T-cell (primary cell): Measurements from ENCODE around the gene DLG2. TPM values are rescaled to one million over a fixed set of nuclear protein-coding genes. Genes with fewer than 3 reads are reported as not detected.
"Not testable (repeated sequence)": the region's sequence is repeated elsewhere in the genome, so short reads cannot be mapped to it uniquely, and the experiment has no call there.

Source experiments
- ATAC-seq, 4 experiments: fragments of 200-7000 bp in 3 of 4; fragments of 150-1000 bp in 1 of 4; cut with Tn5 transposase; replicated peaks in 1 of 4; 1 replicate in 3 of 4; 2 replicates in 1 of 4; pipeline ENCODE4 v1.10.0; 2021; ENCODE audit warnings: moderate library complexity in 3 of 4, mild to moderate bottlenecking in 2 of 4, moderate number of reproducible peaks in 1 of 4
- CTCF ChIA-PET, 2 donors: fragments of 300-600 bp; sonication (Branson Sonifier 250); formaldehyde crosslinking; loops; one replicate each; lab custom pipeline; 2022; ENCODE audit warnings: antibody characterized with exemption in 2 of 2; lab: Charles Lee
- POLR2A ChIA-PET, 2 donors: fragments of 300-600 bp; sonication (Branson Sonifier 250); formaldehyde crosslinking; loops; one replicate each; lab custom pipeline; 2022; ENCODE audit warnings: antibody characterized with exemption in 2 of 2; lab: Charles Lee
- DNase-seq, 35 experiments: peaks; one replicate each; pipeline versions ENCODE4 v3.0.0 to v3.0.0-alpha.2; 2013 to 2023
- H3K27ac ChIP-seq: one replicate; pipeline ENCODE4 v1.5.1; 2013; ENCODE audit warnings: low read length
- H3K27me3 ChIP-seq, 2 experiments: replicated peaks in 1 of 2; 1 replicate in 1 of 2; 2 replicates in 1 of 2; pipeline versions ENCODE4 v1.6.1 to v1.7.0; 2013; ENCODE audit warnings: low read length in 1 of 2, mixed read lengths in 1 of 2; ENCODE audit not compliant: control insufficient read depth in 2 of 2, insufficient read depth in 2 of 2; ENCODE audit errors: extremely low read depth in 1 of 2
- H3K36me3 ChIP-seq, 2 donors: 1 replicate in 1 of 2; 2 replicates in 1 of 2; pipeline versions ENCODE4 v1.6.1 to v1.7.0; 2013; ENCODE audit warnings: low read length in 1 of 2; ENCODE audit not compliant: control insufficient read depth in 2 of 2, insufficient read depth in 1 of 2; ENCODE audit errors: extremely low read depth in 1 of 2
- H3K4me1 ChIP-seq, 2 experiments: 1 replicate in 1 of 2; 2 replicates in 1 of 2; pipeline versions ENCODE4 v1.6.1 to v1.7.0; 2013; ENCODE audit warnings: low read length in 2 of 2, mixed read lengths in 1 of 2; ENCODE audit not compliant: insufficient read depth in 2 of 2, control insufficient read depth in 1 of 2; ENCODE audit errors: extremely low read depth in 1 of 2
- H3K4me3 ChIP-seq, 2 donors: 1 replicate in 1 of 2; 2 replicates in 1 of 2; pipeline versions ENCODE4 v1.5.1 to v1.7.0; 2013; ENCODE audit warnings: mild to moderate bottlenecking in 2 of 2, low read length in 1 of 2, moderate library complexity in 1 of 2; ENCODE audit not compliant: control insufficient read depth in 1 of 2; ENCODE audit errors: extremely low read depth in 1 of 2
- H3K9me3 ChIP-seq: 2 replicates; pipeline ENCODE4 v1.7.0; 2013
- H3K27ac Mint-ChIP-seq, 2 donors: one replicate each; pipeline ENCODE4 v1.8.0; 2020 to 2021; ENCODE audit warnings: mild to moderate bottlenecking in 2 of 2, mixed read lengths in 2 of 2
- H3K27me3 Mint-ChIP-seq, 2 donors: one replicate each; pipeline ENCODE4 v1.8.0; 2021 to 2022; ENCODE audit warnings: mixed read lengths in 2 of 2
- H3K36me3 Mint-ChIP-seq: one replicate; pipeline ENCODE4 v1.8.0; 2021; ENCODE audit warnings: mixed read lengths
- H3K4me1 Mint-ChIP-seq, 3 donors: one replicate each; pipeline ENCODE4 v1.8.0; 2020 to 2022; ENCODE audit warnings: mixed read lengths in 3 of 3, mild to moderate bottlenecking in 1 of 3
- H3K4me3 Mint-ChIP-seq, 3 donors: one replicate each; pipeline ENCODE4 v1.8.0; 2020 to 2022; ENCODE audit warnings: mild to moderate bottlenecking in 3 of 3, mixed read lengths in 3 of 3, moderate library complexity in 3 of 3
- H3K9me3 Mint-ChIP-seq, 3 donors: one replicate each; pipeline ENCODE4 v1.8.0; 2020 to 2022; ENCODE audit warnings: mixed read lengths in 3 of 3
- WGBS: methylation state at CpG from one replicate; pipeline ENCODE4 v1.1.5; 2013; ENCODE audit warnings: missing lambda C conversion rate; ENCODE audit not compliant: insufficient coverage; 5-methylcytosine and 5-hydroxymethylcytosine counted together
- total RNA-seq, 35 experiments: library from RNA in 6 of 35; stranded (reverse) in 6 of 35; fragments of 120-200 nt in 1 of 35; gene quantifications; one replicate each; pipeline versions ENCODE4 v1.2.1 to v1.2.4 and lab custom pipeline; 2013 to 2026

Gene DLG2
- total RNA-seq (1 to 10 TPM; 2.3 to 4.1 (median 2.9) TPM), total RNA-seq (lab: John Stamatoyannopoulos, UW) (0.75 to 5.9 (median 2.7) reads per million in 29 experiments)
- 2.3 TPM for total RNA-seq (2013)

DNA sequence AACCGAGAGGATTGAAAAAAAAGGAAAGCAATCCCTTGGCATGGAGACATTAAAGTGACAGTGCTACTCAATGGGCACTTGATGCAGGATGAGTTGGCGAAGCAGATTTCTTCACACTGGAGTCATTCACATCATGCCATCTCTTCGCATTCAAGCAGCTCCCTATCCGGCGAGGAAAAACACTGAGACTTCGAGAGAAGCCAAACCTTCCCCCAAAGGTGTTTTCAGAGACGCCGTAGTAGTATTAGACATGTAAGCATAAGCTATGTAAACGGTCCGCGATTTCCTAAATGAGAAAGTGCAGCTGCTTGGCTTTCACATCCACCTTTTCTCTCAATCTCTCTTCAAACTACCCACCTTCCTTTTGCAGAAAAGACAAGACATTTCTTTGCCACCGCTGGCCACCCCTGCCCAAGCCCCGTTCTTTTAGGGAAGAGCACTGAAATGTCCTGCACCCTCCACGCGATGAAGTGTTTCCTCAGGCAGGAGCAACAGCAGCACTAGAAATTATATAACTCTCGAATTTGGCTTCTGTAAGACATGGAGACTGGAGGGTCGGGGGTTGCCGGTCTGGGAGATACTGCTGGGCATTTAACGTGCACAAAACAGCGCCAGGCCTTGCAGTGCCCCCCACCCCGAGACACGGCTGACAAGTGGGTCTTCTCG, at the start of gene DLG2:
Gene DLG2 (minus strand): TSS at position 13 of the 666 bp plus-strand sequence.
- DNase-seq, result peak in 9 of 35 experiments; percentile 4 to 40 (median 10)
- Mint-ChIP-seq H3K36me3 (peaks cover 9% of the 10 kb centered on the region), H3K27ac (peak within 1 kb of the TSS; percentile 95 to 98), H3K27me3 (no peaks in the 10 kb centered on the region), H3K9me3 (no peaks in the 10 kb centered on the region), H3K4me1 (peaks cover 44 to 48% (median 44%) of the 10 kb centered on the region in 3 donors), H3K4me3 (peak within 1 kb of the TSS; percentile 95 to 98 (median 96))
- H3K9me3 ChIP-seq, result no peaks in the 10 kb centered on the region
- peaks cover 16 to 18% of the 10 kb centered on the region in 2 experiments for H3K4me1 ChIP-seq
- WGBS, result 0% methylated on average over 9 of the region's 23 CpGs
- H3K36me3 ChIP-seq, result peaks cover 6 to 8% of the 10 kb centered on the region in 2 donors
- H3K27ac ChIP-seq, result peak within 1 kb of the TSS; percentile 80
- peak in 3 of 4 experiments; percentile 3 to 5 (median 5) for ATAC-seq
- POLR2A ChIA-PET, result interaction anchor here (0.5 to 2.8 kb wide), 8 partner anchors 20 to 441 kb away, joined by 3 to 13 read pairs (median 6); partner anchors contain the start of genes TMEM126A (in 2 of the 2), CREBZF (in 1 of the 2) and PICALM (in 1 of the 2)
- no peaks in the 10 kb centered on the region for H3K27me3 ChIP-seq
- CTCF ChIA-PET, result interaction anchor here in 1 of 2 donors (0.8 to 3.3 kb wide), 4 partner anchors 20 to 617 kb away, joined by 3 to 21 read pairs (median 4); partner anchors contain the start of genes EED and TMEM126A
- peak within 1 kb of the TSS; percentile 92 to 98 for H3K4me3 ChIP-seq

DNA sequence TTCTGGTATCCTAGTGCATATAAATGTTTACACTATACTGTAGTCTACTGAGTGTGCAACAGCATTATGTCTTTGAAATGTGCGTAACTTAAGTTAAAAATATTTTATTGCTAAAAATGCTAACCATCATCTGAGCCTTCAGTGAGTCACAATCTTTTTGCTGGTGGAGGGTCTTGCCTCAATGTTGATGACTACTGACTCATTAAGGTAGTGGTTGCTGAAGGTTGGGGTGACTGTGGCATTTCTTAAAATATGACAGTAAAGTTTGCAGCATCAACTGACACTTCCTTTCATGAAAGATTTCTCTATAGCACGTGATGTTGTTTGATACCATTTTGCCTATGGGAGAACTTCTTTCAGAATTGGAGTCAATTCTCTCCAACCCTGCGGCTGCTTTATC, 46.2 kb upstream of the DLG2 start:
- WGBS, result no CpG with 5 or more reads among the region's 3 CpGs
- peaks cover 0 to 5% of the 10 kb centered on the region in 2 experiments for H3K27me3 ChIP-seq
- ATAC-seq (no peak), DNase-seq (no peak)
- ChIA-PET CTCF (no interaction called here), POLR2A (interaction anchor here in 1 of 2 donors (0.6 kb wide), 1 partner anchor 12 kb away, joined by 3 read pairs; no protein-coding TSS in a partner anchor)
- Mint-ChIP-seq H3K4me1 (no peaks in the 10 kb centered on the region), H3K4me3 (no peak overlapping the region), H3K27ac (no peak overlapping the region), H3K9me3 (no peaks in the 10 kb centered on the region), H3K36me3 (no peaks in the 10 kb centered on the region), H3K27me3 (peaks cover 0 to 5% of the 10 kb centered on the region in 2 donors)
- no peak overlapping the region for H3K4me3 ChIP-seq
- H3K4me1 ChIP-seq, result no peaks in the 10 kb centered on the region
- H3K36me3 ChIP-seq, result no peaks in the 10 kb centered on the region
- no peaks in the 10 kb centered on the region for H3K9me3 ChIP-seq
- no peak overlapping the region for H3K27ac ChIP-seq

DNA sequence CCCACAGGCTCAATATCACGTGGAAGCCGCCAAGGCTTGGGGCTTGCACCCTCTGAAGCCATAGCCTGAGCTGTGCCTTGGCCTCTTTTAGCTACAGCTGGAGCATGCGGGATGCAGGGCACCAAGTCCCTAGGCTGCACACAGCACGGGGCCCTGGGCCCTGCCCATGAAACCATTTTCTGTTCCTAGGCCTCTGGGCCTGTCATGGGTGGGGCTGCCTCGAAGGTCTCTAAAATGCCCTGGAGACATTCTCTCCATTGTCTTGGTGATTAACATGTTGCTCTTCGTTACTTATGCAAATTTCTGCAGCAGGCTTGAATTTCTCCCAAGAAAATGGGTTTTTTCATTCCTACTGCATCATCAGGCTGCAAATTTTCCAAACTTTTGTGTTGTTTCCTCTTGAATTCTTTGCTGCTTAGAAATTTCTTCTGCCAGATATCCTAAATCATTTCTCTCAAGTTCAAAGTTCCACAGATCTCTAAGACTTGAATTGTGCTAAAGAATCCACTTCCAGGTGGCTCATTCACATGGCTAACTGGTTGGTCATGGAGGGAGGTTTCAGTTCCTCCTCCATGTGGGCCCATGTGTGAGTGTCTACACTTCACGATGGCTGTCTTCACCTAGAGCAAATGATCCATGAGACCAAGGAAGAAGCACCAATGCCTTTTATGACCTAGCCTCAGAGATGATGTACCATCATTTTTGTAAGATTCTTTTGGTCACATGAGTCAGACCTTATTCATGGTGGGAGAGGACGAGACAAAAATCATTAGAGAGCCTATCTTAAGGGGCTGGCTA, 45.2 kb upstream of the DLG2 start:
- 85% methylated on average over 6 of the region's 8 CpGs for WGBS
- no peaks in the 10 kb centered on the region for H3K36me3 ChIP-seq
- ATAC-seq (no peak), DNase-seq (no peak)
- H3K4me3 Mint-ChIP-seq, result no peak overlapping the region
- peaks cover 0 to 5% of the 10 kb centered on the region in 2 experiments for H3K27me3 ChIP-seq
- CTCF ChIA-PET, result no interaction called here
- H3K27me3 Mint-ChIP-seq, result peaks cover 0 to 5% of the 10 kb centered on the region in 2 donors
- H3K4me3 ChIP-seq, result no peak overlapping the region
- H3K27ac ChIP-seq, result no peak overlapping the region
- H3K4me1 ChIP-seq, result no peaks in the 10 kb centered on the region
- no peaks in the 10 kb centered on the region for H3K36me3 Mint-ChIP-seq
- H3K4me1 Mint-ChIP-seq, result no peaks in the 10 kb centered on the region
- no peaks in the 10 kb centered on the region for H3K9me3 ChIP-seq
- POLR2A ChIA-PET, result no interaction called here
- no peak overlapping the region for H3K27ac Mint-ChIP-seq
- H3K9me3 Mint-ChIP-seq, result no peaks in the 10 kb centered on the region

DNA sequence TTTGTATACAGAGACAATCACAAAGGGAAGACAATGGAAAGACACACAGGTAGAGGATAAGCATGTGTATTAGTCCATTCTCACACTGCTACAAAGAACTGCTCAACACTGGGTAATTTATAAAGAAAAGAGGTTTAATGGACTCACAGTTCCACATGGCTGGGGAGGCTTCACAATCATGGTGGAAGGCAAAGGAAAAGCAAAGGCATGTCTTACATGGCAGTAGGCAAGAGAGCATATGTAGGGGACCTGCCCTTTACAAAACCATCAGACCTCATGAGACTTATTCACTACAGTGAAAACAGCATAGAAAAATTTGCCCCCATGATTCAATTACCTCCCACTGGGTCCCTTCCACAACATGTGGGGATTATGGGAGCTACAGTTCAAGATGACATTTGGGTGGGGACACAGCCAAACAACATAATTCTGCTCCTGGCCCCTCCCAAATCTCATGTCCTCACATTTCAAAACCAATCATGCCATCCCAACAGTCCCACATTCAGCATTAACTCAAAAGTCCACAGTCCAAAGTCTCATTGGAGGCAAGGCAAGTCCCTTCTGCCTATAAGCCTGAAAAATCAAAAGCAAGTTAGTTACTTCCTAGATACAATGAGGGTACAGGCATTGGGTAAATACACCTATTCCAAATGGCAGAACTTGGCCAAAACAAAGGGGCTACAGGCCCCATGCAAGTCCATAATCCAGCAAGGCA, 44.0 kb upstream of the DLG2 start:
- H3K9me3 ChIP-seq, H3K36me3 ChIP-seq, DNase-seq, H3K36me3 Mint-ChIP-seq, H3K4me3 ChIP-seq, POLR2A ChIA-PET, ATAC-seq, H3K9me3 Mint-ChIP-seq, H3K4me3 Mint-ChIP-seq, H3K4me1 Mint-ChIP-seq, H3K27me3 ChIP-seq, H3K27me3 Mint-ChIP-seq, H3K27ac ChIP-seq, H3K27ac Mint-ChIP-seq, H3K4me1 ChIP-seq, CTCF ChIA-PET: not testable (repeated sequence)

DNA sequence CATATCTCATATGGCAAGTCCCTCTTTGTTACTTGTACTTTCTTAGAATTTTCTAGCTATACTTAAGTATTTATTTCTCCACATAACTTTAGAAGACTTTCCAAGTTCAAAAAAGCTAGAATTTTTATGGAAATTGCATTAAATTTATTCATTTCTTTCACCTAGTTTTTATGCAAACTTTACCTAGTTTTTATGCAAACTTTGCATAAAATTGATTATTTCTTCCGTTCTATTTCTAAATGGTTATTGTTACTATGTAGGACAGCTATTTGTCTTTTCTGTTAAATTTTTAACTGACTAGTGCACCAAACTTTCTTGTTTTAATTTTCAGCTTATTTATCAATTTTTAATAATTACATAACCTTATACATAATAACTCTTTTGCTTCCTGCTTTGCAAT, 41.0 kb upstream of the DLG2 start:
- H3K36me3 Mint-ChIP-seq, result no peaks in the 10 kb centered on the region
- ATAC-seq, result no peak

DNA sequence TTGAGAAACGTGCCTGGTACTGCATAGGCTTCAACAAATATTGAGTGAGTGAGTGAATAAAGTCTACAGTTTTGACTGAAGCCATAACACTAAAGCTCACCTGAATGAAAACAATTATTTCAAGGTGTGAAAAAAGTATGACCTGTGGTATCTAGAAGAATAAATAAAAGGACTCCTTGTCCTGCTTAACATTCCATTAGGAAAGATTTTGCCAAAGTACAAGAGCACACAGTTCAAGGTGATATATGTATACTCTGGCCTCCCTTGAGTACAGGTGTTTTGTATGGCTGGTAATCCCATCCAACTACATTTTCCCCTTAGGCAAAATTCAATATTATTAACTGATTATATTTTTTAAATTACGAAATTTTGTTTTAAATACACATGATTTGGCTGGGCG, 39.5 kb upstream of the DLG2 start:
- Histone ChIP-seq H3K4me1 (peaks cover 8 to 21% of the 10 kb centered on the region in 2 experiments), H3K36me3 (peaks cover 0 to 2% of the 10 kb centered on the region in 2 donors), H3K27ac (no peak overlapping the region), H3K9me3 (no peaks in the 10 kb centered on the region), H3K27me3 (no peaks in the 10 kb centered on the region), H3K4me3 (no peak overlapping the region)
- no peak overlapping the region for H3K27ac Mint-ChIP-seq
- WGBS, result no CpG with 5 or more reads among the region's 3 CpGs
- ATAC-seq (no peak), DNase-seq (no peak)
- peaks cover 22 to 29% (median 25%) of the 10 kb centered on the region in 3 donors for H3K4me1 Mint-ChIP-seq
- H3K27me3 Mint-ChIP-seq, result peaks cover 0 to 5% of the 10 kb centered on the region in 2 donors
- ChIA-PET POLR2A (no interaction called here), CTCF (no interaction called here)
- no peak overlapping the region for H3K4me3 Mint-ChIP-seq
- peaks cover 4% of the 10 kb centered on the region for H3K36me3 Mint-ChIP-seq
- no peaks in the 10 kb centered on the region for H3K9me3 Mint-ChIP-seq

More for the DNA sequence above, 41.0 kb upstream of the DLG2 start:
- no peaks in the 10 kb centered on the region for H3K9me3 ChIP-seq
- no peak overlapping the region for H3K27ac ChIP-seq
- H3K4me3 ChIP-seq, result no peak overlapping the region
- no peaks in the 10 kb centered on the region for H3K36me3 ChIP-seq
- H3K27me3 Mint-ChIP-seq, result peaks cover 0 to 5% of the 10 kb centered on the region in 2 donors
- peaks cover 0 to 5% of the 10 kb centered on the region in 2 experiments for H3K27me3 ChIP-seq
- H3K4me1 Mint-ChIP-seq, result peaks cover 12 to 17% (median 14%) of the 10 kb centered on the region in 3 donors
- POLR2A ChIA-PET, result no interaction called here
- H3K9me3 Mint-ChIP-seq, result no peaks in the 10 kb centered on the region
- no peak overlapping the region for H3K4me3 Mint-ChIP-seq
- DNase-seq, result no peak
- CTCF ChIA-PET, result interaction anchor here in 1 of 2 donors (1.8 kb wide), 1 partner anchor 28 kb away, joined by 7 read pairs; no protein-coding TSS in a partner anchor
- WGBS, result no CpG with 5 or more reads among the region's 1 CpG
- H3K4me1 ChIP-seq, result peaks cover 3 to 9% of the 10 kb centered on the region in 2 experiments
- H3K27ac Mint-ChIP-seq, result no peak overlapping the region
